HG03139 (cell line): Measurements from ENCODE around the gene TLNRD1.

Source experiments
- ATAC-seq: cut with Tn5 transposase; IDR thresholded peaks from one replicate; pipeline ENCODE4 v1.9.1; 2021; ENCODE audit not compliant: unreplicated experiment

Gene TLNRD1

DNA sequence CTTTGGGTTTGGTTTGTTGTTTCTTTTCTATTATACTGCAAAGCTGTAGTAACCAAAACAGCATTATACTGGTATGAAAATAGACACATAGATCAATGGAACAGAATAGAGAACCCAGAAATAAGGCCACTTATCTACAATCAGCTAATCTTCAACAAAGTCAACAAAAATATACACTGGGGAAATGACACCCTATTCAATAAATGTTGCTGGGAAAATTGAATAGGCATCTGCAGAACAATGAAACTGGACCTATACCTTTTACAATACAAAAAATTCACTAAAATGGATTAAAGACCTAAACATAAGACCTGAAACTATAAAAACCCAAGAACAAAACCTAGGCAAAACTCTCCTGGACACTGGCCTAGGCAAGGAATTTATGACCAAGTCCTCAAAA is 52.9 kb downstream of the TLNRD1 start:
- ATAC-seq = no peak

DNA sequence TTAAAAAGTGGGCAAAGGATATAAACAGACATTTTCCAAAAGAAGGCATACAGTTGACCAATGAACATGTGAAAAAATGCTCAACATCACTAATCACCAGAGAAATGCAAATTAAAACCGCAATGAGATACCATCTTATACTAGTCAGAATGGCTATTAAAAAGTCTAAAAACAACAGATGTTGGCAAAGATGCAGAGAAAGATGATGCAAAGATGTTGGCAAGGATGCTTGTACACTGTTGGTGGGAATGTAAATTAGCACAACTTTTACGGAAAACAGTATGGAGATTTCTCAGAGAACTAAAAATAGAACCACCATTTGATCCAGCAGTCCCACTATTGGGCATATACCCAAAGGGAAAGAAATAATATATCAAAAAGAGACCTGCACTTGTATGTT is 53.5 kb downstream of the TLNRD1 start:
- ATAC-seq = no peak
